ENCODE results near the gene ZNF430.
"Not testable (repeated sequence)": the region's sequence is repeated elsewhere in the genome, so short reads cannot be mapped to it uniquely, and the experiment has no call there.

GRCh38 chr19:21021238-21021637, 781 bp downstream of the ZNF430 start:
- TF ChIP-seq ZZZ3 (IDR thresholded peaks at IDR 0.05); CTCF (IDR thresholded peaks at IDR 0.05 in 2 of 3, conservative IDR thresholded peaks at IDR 0.05 in 1 of 3; ENCODE audit: insufficient read depth in 2 of 3, low read depth in 1 of 3, low read length in 3 of 3); IRF1 (CRISPR knock-in tag; IDR thresholded peaks at IDR 0.05; ENCODE audit: borderline replicate concordance); RREB1 (CRISPR knock-in tag; IDR thresholded peaks at IDR 0.05); NCOR1 (IDR thresholded peaks at IDR 0.05); NBN (IDR thresholded peaks at IDR 0.05; ENCODE audit: low read depth); CBFB (CRISPR knock-in tag; IDR thresholded peaks at IDR 0.05); POLR2A (conservative IDR thresholded peaks at IDR 0.05); ZBTB33 (CRISPR knock-in tag; IDR thresholded peaks at IDR 0.05); ZNF561 (CRISPR knock-in tag; conservative IDR thresholded peaks at IDR 0.05): not testable (repeated sequence)

Data from K562 (cell line).